GM19372 (cell line): ENCODE measurements around the gene P4HA2.

ENCODE experiments used
- ATAC-seq: cut with Tn5 transposase; IDR thresholded peaks from one replicate; pipeline ENCODE4 v1.9.1; 2021; ENCODE audit warnings: mild to moderate bottlenecking, low read depth, moderate library complexity; ENCODE audit not compliant: unreplicated experiment

Gene P4HA2

GRCh38 chr5:132265336-132266030 lies 37.8 kb upstream of the P4HA2 start:
- no peak for ATAC-seq

- ATAC-seq, result no peak
Measured at GRCh38 chr5:132264546-132265335, 37.1 kb upstream of the P4HA2 start.

- ATAC-seq, result no peak
Measured at GRCh38 chr5:132263548-132264261, 36.1 kb upstream of the P4HA2 start.

GRCh38 chr5:132262882-132263547 lies 35.4 kb upstream of the P4HA2 start:
- ATAC-seq, result no peak

- no peak for ATAC-seq
Measured at GRCh38 chr5:132261881-132262845, 34.5 kb upstream of the P4HA2 start.

- ATAC-seq, result no peak
Measured at GRCh38 chr5:132260714-132261551, 33.3 kb upstream of the P4HA2 start.

GRCh38 chr5:132260051-132260450 lies 32.4 kb upstream of the P4HA2 start:
- no peak for ATAC-seq

- no peak for ATAC-seq
Measured at GRCh38 chr5:132259069-132259851, 31.6 kb upstream of the P4HA2 start.

- no peak for ATAC-seq
Measured at GRCh38 chr5:132258102-132259068, 30.7 kb upstream of the P4HA2 start.

- no peak for ATAC-seq
Measured at GRCh38 chr5:132257131-132258101, 29.8 kb upstream of the P4HA2 start, which contains the start of gene PDLIM4. Gene PDLIM4, plus strand, starts transcription at chr5:132257696. Its CDS starts 39 bp downstream, at chr5:132257735.

GRCh38 chr5:132256783-132257130 lies 29.1 kb upstream of the P4HA2 start:
- no peak for ATAC-seq

- ATAC-seq, result no peak
Measured at GRCh38 chr5:132256086-132256782, 28.6 kb upstream of the P4HA2 start.

GRCh38 chr5:132254321-132254977 lies 26.8 kb upstream of the P4HA2 start:
- ATAC-seq, result no peak

GRCh38 chr5:132253452-132254320 lies 26.0 kb upstream of the P4HA2 start:
- no peak for ATAC-seq
